Colonic mucosa (tissue), 4 donors: ENCODE measurements around the gene ENOPH1. TPM values are rescaled to one million over a fixed set of nuclear protein-coding genes. Genes with fewer than 3 reads are reported as not detected.
A peak's percentile ranks its signal among the peaks of the same experiment; 100 is the strongest.
"Not testable (repeated sequence)": the region's sequence is repeated elsewhere in the genome, so short reads cannot be mapped to it uniquely, and the experiment has no call there.

ENCODE experiments used
- DNase-seq: peaks from one replicate; pipeline ENCODE4 v3.0.0-alpha.2; 2020
- H3K27ac ChIP-seq: fragments of 200-600 bp; one replicate; pipeline ENCODE4 v1.8.0; 2021
- H3K27me3 ChIP-seq: fragments of 200-600 bp; one replicate; pipeline ENCODE4 v1.8.0; 2021
- H3K36me3 ChIP-seq: fragments of 200-600 bp; one replicate; pipeline ENCODE4 v1.8.0; 2021
- H3K4me1 ChIP-seq: fragments of 200-600 bp; one replicate; pipeline ENCODE4 v1.8.0; 2021; ENCODE audit warnings: mild to moderate bottlenecking
- H3K4me3 ChIP-seq: fragments of 200-600 bp; one replicate; pipeline ENCODE4 v1.8.0; 2021
- H3K9ac ChIP-seq, 2 donors: one replicate each; pipeline ENCODE4 v1.7.0; 2013; ENCODE audit warnings: control low read depth in 2 of 2, low read depth in 2 of 2, low read length in 2 of 2
- H3K9me3 ChIP-seq: fragments of 200-600 bp; one replicate; pipeline ENCODE4 v1.8.0; 2021
- CTCF ChIP-seq: fragments of 200-600 bp; IDR thresholded peaks from one replicate; pipeline ENCODE4 v1.8.0; 2022; ENCODE audit warnings: antibody characterized with exemption, mild to moderate bottlenecking
- intact Hi-C: fragments of 100-400 bp; cut with DNase I; formaldehyde crosslinking; loops from one replicate; pipeline ENCODE4 v1.14.1; 2022
- total RNA-seq, 2 donors: library from RNA; stranded (reverse); fragmentation: NEBNext Ultra II Directional in 1 of 2; extraction: Animal tissue kit (Norgen Biotek cat#: 25700) in 1 of 2; gene quantifications; one replicate each; pipeline ENCODE4 v1.2.1, GENCODE V29; 2021
- donor health status: healthy.
- donor health status: DM: no; HTN: no; CAD: no.
- donor health status: DM: no; HTN: no; CAD: no.

Gene ENOPH1
- total RNA-seq = 10 to 100 TPM; 19.9 to 38.5 TPM

DNA sequence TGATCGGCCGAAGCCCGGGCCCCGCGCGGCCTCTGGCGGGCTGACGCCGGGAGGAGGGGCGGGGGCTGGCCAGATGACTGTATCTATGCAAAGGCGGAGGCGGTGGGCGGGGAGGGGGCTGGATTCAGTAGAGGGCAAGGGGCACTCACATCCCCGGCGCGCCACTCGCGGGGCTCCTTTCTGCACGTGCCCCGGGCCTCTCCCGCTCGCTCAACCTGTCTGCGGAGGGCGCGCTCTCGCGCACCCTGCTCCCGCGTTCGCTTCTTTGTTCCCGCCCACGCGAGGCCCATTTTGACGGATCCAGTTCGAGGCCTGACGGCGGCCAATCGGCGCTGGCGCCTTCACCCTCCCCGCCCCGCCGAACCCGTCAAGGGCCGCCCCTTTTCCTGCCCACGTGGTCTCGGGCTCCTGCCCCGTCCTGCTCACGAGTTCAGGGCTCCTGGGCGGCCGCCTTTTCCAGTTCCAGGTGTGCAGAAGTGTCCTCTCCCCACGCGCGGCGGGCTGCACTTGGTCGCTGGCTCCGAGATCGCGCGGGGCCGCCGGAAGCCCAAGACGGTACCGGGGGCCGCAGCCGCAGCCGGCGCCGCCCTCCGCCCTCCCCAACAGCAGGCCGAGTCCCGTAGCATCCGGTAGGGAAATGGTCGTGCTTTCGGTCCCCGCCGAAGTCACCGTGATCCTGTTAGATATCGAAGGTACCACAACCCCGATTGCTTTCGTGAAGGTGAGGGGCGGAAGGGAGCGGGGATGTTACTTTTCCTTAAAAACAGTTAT is at the start of gene ENOPH1, which contains the start of gene HNRNPDL:
ENOPH1 (plus strand) TSS at position 398 of the 771 bp plus-strand sequence; CDS start at position 638, 240 bp downstream.
HNRNPDL (minus strand) TSS at position 270 of the 771 bp plus-strand sequence. CDS start 772 bp downstream, outside the sequence.
- peak; percentile 97 for DNase-seq
- peak within 1 kb of the TSS; percentile 73 for H3K4me3 ChIP-seq
- H3K27ac ChIP-seq = peak within 1 kb of the TSS; percentile 97
- H3K36me3 ChIP-seq = peaks cover 5% of the 10 kb centered on the region
- H3K9ac ChIP-seq = peak within 1 kb of the TSS; percentile 91 to 95
- TF ChIP-seq CTCF = no peak
- intact Hi-C loops = no loop called here
- H3K9me3 ChIP-seq = no peaks in the 10 kb centered on the region
- H3K4me1 ChIP-seq = peaks cover 12% of the 10 kb centered on the region
- H3K27me3 ChIP-seq = no peaks in the 10 kb centered on the region

- no peaks in the 10 kb centered on the region for H3K36me3 ChIP-seq
- no peaks in the 10 kb centered on the region for H3K27me3 ChIP-seq
- no peak overlapping the region for H3K27ac ChIP-seq
- intact Hi-C loops = no loop called here
- DNase-seq = no peak
- H3K4me3 ChIP-seq = no peak overlapping the region
- H3K9ac ChIP-seq = no peak overlapping the region
- TF ChIP-seq CTCF = no peak
- no peaks in the 10 kb centered on the region for H3K9me3 ChIP-seq
- H3K4me1 ChIP-seq = no peaks in the 10 kb centered on the region
Measured at GRCh38 chr4:82380831-82381230, 49.6 kb upstream of the ENOPH1 start.

DNA sequence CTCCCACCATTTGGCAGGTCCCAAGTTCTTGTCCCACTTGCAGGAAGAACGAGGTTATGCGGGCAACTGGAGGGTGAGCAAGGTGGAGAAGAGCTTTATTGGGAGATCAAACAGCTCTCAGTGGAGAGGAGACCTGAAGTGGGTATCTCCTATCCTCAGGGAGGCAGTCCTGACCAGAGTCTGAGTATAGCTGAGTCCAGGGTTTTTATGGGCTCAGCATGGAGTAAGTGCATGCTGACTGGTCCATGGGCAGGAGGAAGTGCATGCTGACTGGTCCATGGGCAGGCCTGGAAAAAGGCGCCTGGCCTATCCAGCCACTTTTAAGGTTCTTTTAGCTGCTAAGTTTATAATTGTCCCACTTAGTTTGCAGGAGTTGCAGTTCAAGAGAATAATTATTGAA is 49.2 kb upstream of the ENOPH1 start:
- Histone ChIP-seq H3K9me3 (no peaks in the 10 kb centered on the region), H3K27me3 (no peaks in the 10 kb centered on the region), H3K4me1 (no peaks in the 10 kb centered on the region), H3K4me3 (no peak overlapping the region), H3K27ac (no peak overlapping the region), H3K36me3 (no peaks in the 10 kb centered on the region), H3K9ac (no peak overlapping the region)
- no peak for TF ChIP-seq CTCF
- no peak for DNase-seq
- intact Hi-C loops = no loop called here

- Histone ChIP-seq H3K27me3 (no peaks in the 10 kb centered on the region), H3K9ac (no peak overlapping the region), H3K27ac (no peak overlapping the region), H3K4me3 (no peak overlapping the region), H3K36me3 (no peaks in the 10 kb centered on the region), H3K4me1 (no peaks in the 10 kb centered on the region), H3K9me3 (no peaks in the 10 kb centered on the region)
- intact Hi-C loops = no loop called here
- no peak for TF ChIP-seq CTCF
- DNase-seq = no peak
Measured at GRCh38 chr4:82381661-82382296, 48.6 kb upstream of the ENOPH1 start.

GRCh38 chr4:82382751-82383150 is 47.6 kb upstream of the ENOPH1 start:
- Histone ChIP-seq H3K27me3 (no peaks in the 10 kb centered on the region), H3K36me3 (no peaks in the 10 kb centered on the region), H3K4me1 (no peaks in the 10 kb centered on the region), H3K4me3 (no peak overlapping the region), H3K27ac (no peak overlapping the region), H3K9me3 (no peaks in the 10 kb centered on the region), H3K9ac (no peak overlapping the region)
- no peak for DNase-seq
- intact Hi-C loops = no loop called here
- no peak for TF ChIP-seq CTCF

DNA sequence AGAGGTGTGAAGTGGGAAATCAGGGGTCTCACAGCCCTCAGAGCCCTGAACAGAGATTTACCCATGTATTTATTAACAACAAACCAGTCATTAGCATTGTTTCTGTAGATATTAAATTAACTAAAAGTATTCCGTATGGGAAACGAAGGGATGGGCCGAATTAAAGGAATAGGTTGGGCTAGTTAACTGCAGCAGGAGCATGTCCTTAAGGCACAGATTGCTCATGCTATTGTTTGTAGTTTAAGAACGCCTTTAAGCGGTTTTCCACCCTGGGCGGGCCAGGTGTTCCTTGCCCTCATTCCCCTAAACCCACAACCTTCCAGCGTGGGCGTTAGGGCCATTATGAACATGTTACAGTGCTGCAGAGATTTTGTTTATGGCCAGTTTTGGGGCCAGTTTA is 44.1 kb upstream of the ENOPH1 start:
- H3K27me3 ChIP-seq, H3K9me3 ChIP-seq, DNase-seq, H3K36me3 ChIP-seq, H3K4me1 ChIP-seq, H3K27ac ChIP-seq, H3K4me3 ChIP-seq, H3K9ac ChIP-seq, intact Hi-C loops: not testable (repeated sequence)
